ENCODE results near the gene ACTL9. TPM values are rescaled to one million over a fixed set of nuclear protein-coding genes. Genes with fewer than 3 reads are reported as not detected.

Gene ACTL9
- total and polyA plus RNA-seq, 2 donors = not detected

- H3K9me3 ChIP-seq (ENCODE audit: control insufficient read depth in 2 of 2, insufficient read depth in 1 of 2, low read length in 1 of 2) = no peaks in the 10 kb centered on the region
- H3K4me3 ChIP-seq (ENCODE audit: low read length in 2 of 2) = no peak overlapping the region
- no peak for DNase-seq (ENCODE audit: low read depth in 6 of 9, low spot score in 9 of 9)
- peaks cover 0 to 18% of the 10 kb centered on the region in 2 donors for H3K27me3 ChIP-seq (ENCODE audit: control insufficient read depth in 2 of 2, insufficient read depth in 1 of 2, low read length in 1 of 2)
- H3K4me1 ChIP-seq (ENCODE audit: control insufficient read depth in 2 of 2, insufficient read depth in 2 of 2, low read length in 2 of 2) = peaks cover 0 to 4% of the 10 kb centered on the region in 2 donors
- 89% methylated on average over 6 of the region's 6 CpGs for WGBS
- H3K36me3 ChIP-seq (ENCODE audit: control insufficient read depth in 2 of 2, insufficient read depth in 2 of 2, low read length in 1 of 2) = no peaks in the 10 kb centered on the region
- no peak overlapping the region for H3K27ac ChIP-seq (ENCODE audit: low read depth in 1 of 2, low read length in 1 of 2)
Measured at GRCh38 chr19:8695501-8695900, 3.1 kb downstream of the ACTL9 start.

- H3K9me3 ChIP-seq (ENCODE audit: control insufficient read depth in 2 of 2, insufficient read depth in 1 of 2, low read length in 1 of 2) = no peaks in the 10 kb centered on the region
- H3K36me3 ChIP-seq (ENCODE audit: control insufficient read depth in 2 of 2, insufficient read depth in 2 of 2, low read length in 1 of 2) = no peaks in the 10 kb centered on the region
- H3K4me3 ChIP-seq (ENCODE audit: low read length in 2 of 2) = no peak overlapping the region
- H3K27ac ChIP-seq (ENCODE audit: low read depth in 1 of 2, low read length in 1 of 2) = no peak overlapping the region
- H3K27me3 ChIP-seq (ENCODE audit: control insufficient read depth in 2 of 2, insufficient read depth in 1 of 2, low read length in 1 of 2) = no peaks in the 10 kb centered on the region
- no peak for DNase-seq (ENCODE audit: low read depth in 6 of 9, low spot score in 9 of 9)
- 79% methylated on average over 5 of the region's 5 CpGs for WGBS
- H3K4me1 ChIP-seq (ENCODE audit: control insufficient read depth in 2 of 2, insufficient read depth in 2 of 2, low read length in 2 of 2) = peaks cover 0 to 4% of the 10 kb centered on the region in 2 donors
Measured at GRCh38 chr19:8690753-8691539, 7.6 kb downstream of the ACTL9 start.

GRCh38 chr19:8688930-8689329 lies 9.7 kb downstream of the ACTL9 start:
- Histone ChIP-seq H3K4me3 (ENCODE audit: low read length in 2 of 2) (no peak overlapping the region), H3K27ac (ENCODE audit: low read depth in 1 of 2, low read length in 1 of 2) (no peak overlapping the region), H3K4me1 (ENCODE audit: control insufficient read depth in 2 of 2, insufficient read depth in 2 of 2, low read length in 2 of 2) (peaks cover 0 to under 1% of the 10 kb centered on the region in 2 donors), H3K9me3 (ENCODE audit: control insufficient read depth in 2 of 2, insufficient read depth in 1 of 2, low read length in 1 of 2) (no peaks in the 10 kb centered on the region), H3K36me3 (ENCODE audit: control insufficient read depth in 2 of 2, insufficient read depth in 2 of 2, low read length in 1 of 2) (no peaks in the 10 kb centered on the region), H3K27me3 (ENCODE audit: control insufficient read depth in 2 of 2, insufficient read depth in 1 of 2, low read length in 1 of 2) (no peaks in the 10 kb centered on the region)
- 93% methylated on average over 15 of the region's 15 CpGs for WGBS
- no peak for DNase-seq (ENCODE audit: low read depth in 6 of 9, low spot score in 9 of 9)

- peaks cover 0 to 3% of the 10 kb centered on the region in 2 donors for H3K4me1 ChIP-seq (ENCODE audit: control insufficient read depth in 2 of 2, insufficient read depth in 2 of 2, low read length in 2 of 2)
- DNase-seq (ENCODE audit: low read depth in 6 of 9, low spot score in 9 of 9) = no peak
- H3K9me3 ChIP-seq (ENCODE audit: control insufficient read depth in 2 of 2, insufficient read depth in 1 of 2, low read length in 1 of 2) = no peaks in the 10 kb centered on the region
- H3K27me3 ChIP-seq (ENCODE audit: control insufficient read depth in 2 of 2, insufficient read depth in 1 of 2, low read length in 1 of 2) = no peaks in the 10 kb centered on the region
- no peaks in the 10 kb centered on the region for H3K36me3 ChIP-seq (ENCODE audit: control insufficient read depth in 2 of 2, insufficient read depth in 2 of 2, low read length in 1 of 2)
- H3K4me3 ChIP-seq (ENCODE audit: low read length in 2 of 2) = no peak overlapping the region
- no peak overlapping the region for H3K27ac ChIP-seq (ENCODE audit: low read depth in 1 of 2, low read length in 1 of 2)
- WGBS = 85% methylated on average over 5 of the region's 5 CpGs
Measured at GRCh38 chr19:8686549-8686948, 12.0 kb downstream of the ACTL9 start.

- Histone ChIP-seq H3K9me3 (ENCODE audit: control insufficient read depth in 2 of 2, insufficient read depth in 1 of 2, low read length in 1 of 2) (no peaks in the 10 kb centered on the region), H3K27ac (ENCODE audit: low read depth in 1 of 2, low read length in 1 of 2) (no peak overlapping the region), H3K4me1 (ENCODE audit: control insufficient read depth in 2 of 2, insufficient read depth in 2 of 2, low read length in 2 of 2) (peaks cover 0 to 6% of the 10 kb centered on the region in 2 donors), H3K4me3 (ENCODE audit: low read length in 2 of 2) (no peak overlapping the region), H3K27me3 (ENCODE audit: control insufficient read depth in 2 of 2, insufficient read depth in 1 of 2, low read length in 1 of 2) (no peaks in the 10 kb centered on the region), H3K36me3 (ENCODE audit: control insufficient read depth in 2 of 2, insufficient read depth in 2 of 2, low read length in 1 of 2) (no peaks in the 10 kb centered on the region)
- no peak for DNase-seq (ENCODE audit: low read depth in 6 of 9, low spot score in 9 of 9)
- WGBS = 75% methylated on average over 21 of the region's 21 CpGs
Measured at GRCh38 chr19:8684001-8684902, 14.3 kb downstream of the ACTL9 start.

GRCh38 chr19:8682931-8683330 lies 15.7 kb downstream of the ACTL9 start:
- no peak for DNase-seq (ENCODE audit: low read depth in 6 of 9, low spot score in 9 of 9)
- H3K27me3 ChIP-seq (ENCODE audit: control insufficient read depth in 2 of 2, insufficient read depth in 1 of 2, low read length in 1 of 2) = no peaks in the 10 kb centered on the region
- 90% methylated on average over 1 of the region's 1 CpG for WGBS
- no peaks in the 10 kb centered on the region for H3K9me3 ChIP-seq (ENCODE audit: control insufficient read depth in 2 of 2, insufficient read depth in 1 of 2, low read length in 1 of 2)
- no peak overlapping the region for H3K4me3 ChIP-seq (ENCODE audit: low read length in 2 of 2)
- no peak overlapping the region for H3K27ac ChIP-seq (ENCODE audit: low read depth in 1 of 2, low read length in 1 of 2)
- peaks cover 0 to 6% of the 10 kb centered on the region in 2 donors for H3K4me1 ChIP-seq (ENCODE audit: control insufficient read depth in 2 of 2, insufficient read depth in 2 of 2, low read length in 2 of 2)
- no peaks in the 10 kb centered on the region for H3K36me3 ChIP-seq (ENCODE audit: control insufficient read depth in 2 of 2, insufficient read depth in 2 of 2, low read length in 1 of 2)

GRCh38 chr19:8682472-8682871 lies 16.1 kb downstream of the ACTL9 start:
- no peaks in the 10 kb centered on the region for H3K9me3 ChIP-seq (ENCODE audit: control insufficient read depth in 2 of 2, insufficient read depth in 1 of 2, low read length in 1 of 2)
- no peaks in the 10 kb centered on the region for H3K36me3 ChIP-seq (ENCODE audit: control insufficient read depth in 2 of 2, insufficient read depth in 2 of 2, low read length in 1 of 2)
- WGBS = 86% methylated on average over 2 of the region's 2 CpGs
- no peaks in the 10 kb centered on the region for H3K27me3 ChIP-seq (ENCODE audit: control insufficient read depth in 2 of 2, insufficient read depth in 1 of 2, low read length in 1 of 2)
- DNase-seq (ENCODE audit: low read depth in 6 of 9, low spot score in 9 of 9) = no peak
- H3K27ac ChIP-seq (ENCODE audit: low read depth in 1 of 2, low read length in 1 of 2) = no peak overlapping the region
- peaks cover 0 to 6% of the 10 kb centered on the region in 2 donors for H3K4me1 ChIP-seq (ENCODE audit: control insufficient read depth in 2 of 2, insufficient read depth in 2 of 2, low read length in 2 of 2)
- no peak overlapping the region for H3K4me3 ChIP-seq (ENCODE audit: low read length in 2 of 2)

GRCh38 chr19:8681345-8682029 lies 17.1 kb downstream of the ACTL9 start:
- WGBS = 93% methylated on average over 2 of the region's 2 CpGs

More at GRCh38 chr19:8681345-8682029, 17.1 kb downstream of the ACTL9 start:
- Histone ChIP-seq H3K27ac (ENCODE audit: low read depth in 1 of 2, low read length in 1 of 2) (no peak overlapping the region), H3K9me3 (ENCODE audit: control insufficient read depth in 2 of 2, insufficient read depth in 1 of 2, low read length in 1 of 2) (peaks cover 0 to 5% of the 10 kb centered on the region in 2 donors), H3K4me1 (ENCODE audit: control insufficient read depth in 2 of 2, insufficient read depth in 2 of 2, low read length in 2 of 2) (peaks cover 0 to 6% of the 10 kb centered on the region in 2 donors), H3K36me3 (ENCODE audit: control insufficient read depth in 2 of 2, insufficient read depth in 2 of 2, low read length in 1 of 2) (no peaks in the 10 kb centered on the region), H3K4me3 (ENCODE audit: low read length in 2 of 2) (no peak overlapping the region), H3K27me3 (ENCODE audit: control insufficient read depth in 2 of 2, insufficient read depth in 1 of 2, low read length in 1 of 2) (peaks cover 0 to 2% of the 10 kb centered on the region in 2 donors)
- no peak for DNase-seq (ENCODE audit: low read depth in 6 of 9, low spot score in 9 of 9)
